Mammary epithelial cell (primary cell): ENCODE results near the gene SLC25A21.

Experiments
- EZH2 ChIP-seq: IDR thresholded peaks from 2 replicates; pipeline ENCODE4 v1.6.1; 2012; ENCODE audit warnings: low read length, inconsistent platforms, borderline replicate concordance
- TF ChIP-seq, protein P1 (sequence below), 2 donors: IDR thresholded peaks in 1 of 2; conservative IDR thresholded peaks in 1 of 2; 2 replicates each; pipeline ENCODE4 v1.5.1; 2011 to 2012; ENCODE audit warnings: inconsistent platforms in 2 of 2, low read length in 2 of 2, mild to moderate bottlenecking in 2 of 2, control low read depth in 1 of 2, low read depth in 1 of 2; ENCODE audit not compliant: insufficient read depth in 1 of 2; ENCODE audit errors: extremely low read depth in 1 of 2

- TF ChIP-seq, protein P1, sequence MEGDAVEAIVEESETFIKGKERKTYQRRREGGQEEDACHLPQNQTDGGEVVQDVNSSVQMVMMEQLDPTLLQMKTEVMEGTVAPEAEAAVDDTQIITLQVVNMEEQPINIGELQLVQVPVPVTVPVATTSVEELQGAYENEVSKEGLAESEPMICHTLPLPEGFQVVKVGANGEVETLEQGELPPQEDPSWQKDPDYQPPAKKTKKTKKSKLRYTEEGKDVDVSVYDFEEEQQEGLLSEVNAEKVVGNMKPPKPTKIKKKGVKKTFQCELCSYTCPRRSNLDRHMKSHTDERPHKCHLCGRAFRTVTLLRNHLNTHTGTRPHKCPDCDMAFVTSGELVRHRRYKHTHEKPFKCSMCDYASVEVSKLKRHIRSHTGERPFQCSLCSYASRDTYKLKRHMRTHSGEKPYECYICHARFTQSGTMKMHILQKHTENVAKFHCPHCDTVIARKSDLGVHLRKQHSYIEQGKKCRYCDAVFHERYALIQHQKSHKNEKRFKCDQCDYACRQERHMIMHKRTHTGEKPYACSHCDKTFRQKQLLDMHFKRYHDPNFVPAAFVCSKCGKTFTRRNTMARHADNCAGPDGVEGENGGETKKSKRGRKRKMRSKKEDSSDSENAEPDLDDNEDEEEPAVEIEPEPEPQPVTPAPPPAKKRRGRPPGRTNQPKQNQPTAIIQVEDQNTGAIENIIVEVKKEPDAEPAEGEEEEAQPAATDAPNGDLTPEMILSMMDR (conservative IDR thresholded peaks at IDR 0.05 in 1 of 2, IDR thresholded peaks at IDR 0.05 in 1 of 2; ENCODE audit: extremely low read depth in 1 of 2, insufficient read depth in 1 of 2, low read depth in 1 of 2, low read length in 2 of 2): no peak
- TF ChIP-seq EZH2: no peak
Observed at GRCh38 chr14:36661506-36662257, 510.7 kb downstream of the SLC25A21 start, which contains the start of gene PAX9.
